GM12801 (cell line): ENCODE data around the gene CYB5R2.

Experiments used
- TF ChIP-seq, protein P1 (sequence below): IDR thresholded peaks from one replicate; pipeline ENCODE4 v1.5.1; 2011; ENCODE audit warnings: control low read depth; ENCODE audit not compliant: insufficient read length; ENCODE audit errors: extremely low read depth

The CYB5R2 gene

DNA sequence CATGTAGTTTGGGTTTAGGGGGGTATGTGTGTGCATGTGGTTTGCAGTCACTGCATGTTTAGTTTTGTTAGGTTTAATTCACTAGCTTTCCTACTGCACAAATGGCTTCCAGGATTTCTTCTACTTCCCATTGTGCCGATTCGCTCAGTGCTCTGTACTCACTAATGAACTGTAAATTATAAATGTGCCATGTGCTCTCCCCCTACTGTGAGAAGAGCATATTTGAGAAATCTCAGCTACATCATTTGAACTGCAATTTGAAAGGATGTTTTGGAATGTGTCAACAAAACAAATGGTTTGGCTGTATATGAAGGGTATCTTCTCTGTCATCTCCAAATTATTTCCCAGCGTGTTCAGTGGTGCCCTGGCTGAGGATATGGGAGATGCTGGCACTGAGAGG is 28.1 kb downstream of the CYB5R2 start:
- TF ChIP-seq, protein P1, sequence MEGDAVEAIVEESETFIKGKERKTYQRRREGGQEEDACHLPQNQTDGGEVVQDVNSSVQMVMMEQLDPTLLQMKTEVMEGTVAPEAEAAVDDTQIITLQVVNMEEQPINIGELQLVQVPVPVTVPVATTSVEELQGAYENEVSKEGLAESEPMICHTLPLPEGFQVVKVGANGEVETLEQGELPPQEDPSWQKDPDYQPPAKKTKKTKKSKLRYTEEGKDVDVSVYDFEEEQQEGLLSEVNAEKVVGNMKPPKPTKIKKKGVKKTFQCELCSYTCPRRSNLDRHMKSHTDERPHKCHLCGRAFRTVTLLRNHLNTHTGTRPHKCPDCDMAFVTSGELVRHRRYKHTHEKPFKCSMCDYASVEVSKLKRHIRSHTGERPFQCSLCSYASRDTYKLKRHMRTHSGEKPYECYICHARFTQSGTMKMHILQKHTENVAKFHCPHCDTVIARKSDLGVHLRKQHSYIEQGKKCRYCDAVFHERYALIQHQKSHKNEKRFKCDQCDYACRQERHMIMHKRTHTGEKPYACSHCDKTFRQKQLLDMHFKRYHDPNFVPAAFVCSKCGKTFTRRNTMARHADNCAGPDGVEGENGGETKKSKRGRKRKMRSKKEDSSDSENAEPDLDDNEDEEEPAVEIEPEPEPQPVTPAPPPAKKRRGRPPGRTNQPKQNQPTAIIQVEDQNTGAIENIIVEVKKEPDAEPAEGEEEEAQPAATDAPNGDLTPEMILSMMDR, result no peak

DNA sequence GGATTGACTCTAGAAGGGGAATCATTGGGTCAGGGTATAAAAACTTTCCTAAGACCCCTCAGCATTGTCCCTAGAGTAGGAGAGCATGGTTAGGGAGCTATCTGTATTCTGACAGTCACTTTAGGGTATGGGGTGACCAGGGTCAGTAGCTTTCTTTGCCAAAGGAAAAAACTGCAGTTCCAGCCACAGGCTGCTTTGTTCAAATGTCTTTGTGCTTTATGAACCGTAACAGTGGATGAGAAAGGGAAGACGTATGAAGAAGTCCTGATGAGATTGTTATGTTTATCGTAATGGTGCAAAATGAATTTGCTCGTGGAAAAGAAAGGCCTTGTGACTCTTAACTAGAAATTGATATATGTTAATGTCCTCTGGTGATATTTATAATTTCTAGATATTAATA is 30.0 kb downstream of the CYB5R2 start:
- TF ChIP-seq, protein P1, result no peak

DNA sequence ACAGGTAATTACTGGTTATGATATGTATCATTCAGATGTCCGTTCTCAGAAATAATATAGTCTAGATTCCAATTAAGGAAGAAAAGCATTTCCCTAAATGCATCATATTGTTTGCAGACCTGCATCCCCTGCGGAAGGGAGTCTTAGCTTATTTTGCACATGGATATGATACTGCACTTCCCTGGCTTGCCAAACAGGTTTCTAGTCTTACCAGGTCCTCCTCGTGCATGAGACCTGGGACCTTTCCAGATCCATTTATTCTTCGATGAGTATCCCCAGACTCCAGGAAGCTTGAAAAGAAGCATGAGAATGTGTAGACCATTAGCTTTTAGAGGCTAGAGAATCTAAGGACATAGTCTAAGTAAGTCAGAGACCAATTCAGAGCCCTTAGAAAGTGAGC is 30.6 kb downstream of the CYB5R2 start:
- TF ChIP-seq, protein P1, result no peak

DNA sequence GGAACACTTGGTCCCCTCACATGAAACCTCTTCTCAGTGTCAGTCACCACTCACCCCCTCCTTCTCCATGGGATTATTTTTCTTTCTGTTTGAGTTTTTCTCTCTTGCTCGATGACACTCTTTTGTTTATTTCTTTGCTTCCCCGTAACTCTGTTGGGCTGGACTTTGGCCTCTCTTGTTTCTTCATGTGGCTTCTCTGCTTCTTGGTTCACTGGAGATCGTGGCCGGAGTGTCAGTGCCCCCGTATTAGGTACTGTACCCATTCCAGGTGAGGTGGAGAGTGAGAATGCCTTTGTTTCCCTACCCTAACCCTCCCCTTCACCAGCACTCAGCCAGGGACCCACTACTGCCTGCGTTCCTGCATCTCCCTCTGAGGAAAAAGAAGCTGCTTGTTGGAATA is 32.5 kb downstream of the CYB5R2 start:
- TF ChIP-seq, protein P1, result no peak

DNA sequence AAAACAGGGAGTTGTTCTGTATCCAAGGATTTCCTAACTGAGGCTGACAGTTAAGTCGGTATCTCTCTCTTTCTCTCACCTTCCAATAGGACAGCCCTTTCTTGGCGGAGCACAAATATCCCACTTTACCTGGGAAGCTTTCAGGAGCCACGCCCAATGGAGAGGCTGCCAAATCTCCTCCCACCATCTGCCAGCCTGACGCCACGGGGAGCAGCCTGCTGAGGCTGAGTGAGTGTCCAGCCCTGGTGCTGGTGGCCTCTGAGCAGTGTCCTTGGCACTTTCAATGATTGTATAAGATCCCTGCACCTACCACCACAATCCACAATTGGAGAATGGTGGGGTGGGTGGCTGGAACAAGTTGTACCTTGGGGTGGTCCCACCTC is 33.7 kb downstream of the CYB5R2 start:
- TF ChIP-seq, protein P1, result no peak

DNA sequence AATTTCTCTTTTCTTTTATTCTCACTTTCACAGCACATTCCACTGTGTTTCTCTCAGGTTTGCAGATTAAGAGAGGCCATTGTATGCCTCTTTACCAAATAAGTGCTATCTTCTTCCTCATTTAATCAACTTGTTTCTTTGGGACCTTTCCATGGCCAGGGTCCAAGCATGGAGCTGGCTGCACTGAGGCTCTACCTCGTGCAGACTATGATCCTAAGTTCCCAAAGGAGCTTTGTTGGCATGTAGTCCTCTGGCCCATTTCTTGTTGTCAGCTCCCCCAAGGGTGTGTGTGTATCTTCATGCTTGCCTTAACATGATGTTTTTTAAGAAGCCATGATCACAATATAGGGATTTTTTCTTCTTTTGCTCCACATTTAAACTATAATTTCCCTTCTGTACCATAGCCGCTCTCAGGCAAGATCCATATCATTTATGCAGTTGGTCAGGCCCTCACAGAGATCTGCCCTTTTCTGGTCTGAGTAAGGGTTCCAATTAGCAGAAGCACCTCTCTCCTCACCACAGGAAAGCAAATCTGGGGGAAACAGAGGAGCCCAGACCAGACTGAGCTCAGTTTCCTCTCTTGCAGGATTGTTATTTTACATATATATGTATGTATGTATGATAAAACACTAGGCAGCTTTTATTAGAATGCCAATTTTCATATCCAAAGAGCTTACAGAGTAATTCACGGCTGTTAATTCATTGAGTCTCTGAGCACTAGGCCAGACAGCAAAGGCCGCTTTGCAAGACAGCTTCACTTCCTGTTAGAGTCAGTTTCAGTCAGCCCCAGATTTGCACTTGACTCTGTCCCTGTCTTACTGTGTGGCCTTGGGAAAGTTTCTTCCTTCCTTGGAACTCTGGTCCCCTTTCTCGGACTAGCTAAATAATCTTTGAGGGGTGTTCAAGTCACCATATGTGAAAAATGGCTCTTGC is 34.3 kb downstream of the CYB5R2 start:
- TF ChIP-seq, protein P1, result no peak

DNA sequence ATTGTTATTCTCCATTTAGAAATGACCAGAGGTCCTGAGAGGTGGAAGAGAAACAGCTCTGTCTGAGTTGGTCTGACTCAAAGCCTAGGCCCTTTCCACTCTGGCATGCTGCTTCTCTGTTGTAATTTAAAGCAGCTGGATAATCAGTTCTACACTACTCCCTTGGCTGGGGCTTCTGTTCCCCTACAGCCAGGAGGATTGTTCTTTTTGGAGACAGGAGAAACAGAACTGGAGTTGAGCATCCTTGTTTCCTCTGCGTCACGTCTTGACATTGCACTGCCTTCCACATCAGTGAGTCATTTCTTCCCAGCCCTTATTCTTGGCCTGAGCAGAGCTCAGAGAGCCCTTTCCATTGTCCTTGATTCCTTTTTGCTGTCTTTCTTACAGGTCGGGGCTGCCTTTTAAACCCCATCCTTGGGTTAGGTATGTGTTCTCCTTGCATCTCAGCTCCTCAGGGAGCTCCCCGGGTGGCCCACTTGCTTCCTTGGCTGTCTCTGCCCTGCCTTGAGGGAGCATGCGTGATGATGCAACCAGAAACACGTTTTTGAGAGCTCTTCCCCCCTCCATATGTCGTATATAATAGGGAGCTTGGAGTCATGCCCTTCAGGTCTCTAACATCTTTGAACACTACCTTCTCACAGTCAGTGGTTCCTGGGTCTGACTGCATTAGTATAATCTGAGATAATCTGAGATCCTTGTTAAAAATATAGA is 35.7 kb downstream of the CYB5R2 start:
- TF ChIP-seq, protein P1, result no peak
